Measurements from ENCODE around the gene CAPN13.

- no peak for TF ChIP-seq CTCF (IDR thresholded peaks at IDR 0.05)
- no peak for TF ChIP-seq POLR2A (IDR thresholded peaks at IDR 0.05)
Measured at GRCh38 chr2:30704309-30705020, 102.8 kb downstream of the CAPN13 start.

Measured in Peyer's patch (tissue), 4 donors.